ENCODE measurements around the gene UMODL1.
"Not testable (repeated sequence)": the region's sequence is repeated elsewhere in the genome, so short reads cannot be mapped to it uniquely, and the experiment has no call there.

The UMODL1 gene

DNA sequence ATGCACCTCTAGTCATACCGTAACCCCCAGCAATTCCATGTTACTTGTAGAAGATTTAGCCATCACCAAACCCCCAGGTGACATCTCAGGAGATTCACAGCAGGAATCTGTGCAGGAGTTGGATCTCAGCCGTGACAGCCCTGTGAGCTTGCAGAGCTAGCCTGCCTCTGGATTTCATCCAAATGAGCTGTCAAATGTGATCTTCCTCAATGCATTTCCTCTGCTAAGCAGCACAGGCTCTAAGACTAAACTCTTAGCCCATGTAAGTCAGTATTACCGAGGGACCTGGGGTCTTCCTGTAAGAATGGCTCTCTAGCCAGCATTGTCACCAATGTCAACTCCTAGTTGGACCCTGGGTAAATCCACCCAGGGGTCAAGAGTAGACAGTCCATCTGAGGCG lies 41.7 kb downstream of the UMODL1 start:
- no peak for DNase-seq (ENCODE audit: low read depth in 2 of 2)

DNA sequence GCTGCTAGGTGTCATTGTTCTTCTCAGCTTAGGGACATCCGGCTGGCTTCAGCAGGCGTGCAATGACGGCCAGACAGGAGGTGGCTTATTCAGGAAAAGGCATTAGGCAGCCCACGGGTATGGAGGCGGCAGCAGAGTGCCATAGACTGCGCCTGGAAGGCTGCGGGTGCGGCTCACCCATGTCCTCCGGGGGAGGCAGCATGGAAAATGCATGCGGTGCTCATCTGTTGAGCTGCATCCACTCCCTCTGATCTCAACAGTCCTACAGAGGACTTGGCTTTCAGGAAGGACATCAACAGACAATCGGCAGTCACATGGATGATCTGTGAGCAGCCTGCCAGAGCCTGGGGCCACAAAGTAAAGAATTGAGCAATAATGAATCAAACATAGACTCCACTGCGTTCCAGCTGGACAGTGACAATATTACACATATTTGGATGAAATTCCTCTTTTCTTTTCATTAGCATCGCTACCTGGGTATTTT lies 42.9 kb downstream of the UMODL1 start:
- no peak for DNase-seq (ENCODE audit: low read depth in 2 of 2)

GRCh38 chr21:42114646-42115045 lies 43.5 kb downstream of the UMODL1 start:
- DNase-seq (ENCODE audit: low read depth in 2 of 2) = no peak

DNA sequence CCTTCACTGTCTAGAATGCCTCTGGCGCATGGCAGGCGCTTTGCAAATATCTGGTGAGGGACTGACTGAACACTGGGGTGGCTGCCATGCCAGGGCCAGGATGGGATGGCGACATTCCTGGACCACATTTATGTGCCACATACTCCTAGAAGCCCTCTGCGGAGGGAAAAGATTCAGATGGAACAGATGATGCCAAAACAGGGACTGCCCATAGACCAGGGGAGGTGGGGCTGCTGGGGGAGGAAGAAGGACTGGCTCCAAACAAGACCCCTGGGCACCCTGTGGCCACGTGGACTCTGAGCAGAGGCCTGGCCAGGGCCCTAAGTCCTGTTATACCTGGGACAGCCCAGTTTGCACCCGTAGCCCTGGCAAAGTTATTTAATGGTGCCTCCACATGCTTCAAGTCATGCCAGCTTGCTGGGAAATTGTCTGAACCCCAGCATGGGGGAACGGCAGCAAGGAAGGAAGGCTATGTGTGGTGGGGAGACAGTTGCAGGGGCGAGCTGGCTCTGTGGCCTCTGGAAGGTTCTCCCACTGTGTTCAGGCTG lies 44.1 kb downstream of the UMODL1 start:
- DNase-seq (ENCODE audit: low read depth in 2 of 2) = no peak

DNA sequence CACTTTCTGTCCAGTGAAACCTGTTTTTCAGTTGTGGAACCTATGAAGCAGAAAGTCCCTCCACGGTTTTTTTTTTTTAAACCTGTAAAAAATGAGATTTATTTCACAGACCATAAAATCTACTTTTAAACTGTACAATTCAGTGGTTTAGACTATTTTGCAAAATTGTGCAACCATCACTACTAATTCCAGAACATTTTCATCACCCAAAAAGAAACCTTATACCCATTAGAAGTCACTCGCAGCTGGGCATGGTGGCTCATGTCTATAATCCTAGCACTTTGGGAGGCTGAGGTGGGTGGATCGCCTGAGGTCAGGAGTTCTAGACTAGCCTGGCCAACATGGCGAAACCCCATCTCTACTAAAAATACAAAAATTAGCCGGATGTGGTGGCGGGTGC lies 45.4 kb downstream of the UMODL1 start:
- not testable (repeated sequence) for DNase-seq (ENCODE audit: low read depth in 2 of 2)

DNA sequence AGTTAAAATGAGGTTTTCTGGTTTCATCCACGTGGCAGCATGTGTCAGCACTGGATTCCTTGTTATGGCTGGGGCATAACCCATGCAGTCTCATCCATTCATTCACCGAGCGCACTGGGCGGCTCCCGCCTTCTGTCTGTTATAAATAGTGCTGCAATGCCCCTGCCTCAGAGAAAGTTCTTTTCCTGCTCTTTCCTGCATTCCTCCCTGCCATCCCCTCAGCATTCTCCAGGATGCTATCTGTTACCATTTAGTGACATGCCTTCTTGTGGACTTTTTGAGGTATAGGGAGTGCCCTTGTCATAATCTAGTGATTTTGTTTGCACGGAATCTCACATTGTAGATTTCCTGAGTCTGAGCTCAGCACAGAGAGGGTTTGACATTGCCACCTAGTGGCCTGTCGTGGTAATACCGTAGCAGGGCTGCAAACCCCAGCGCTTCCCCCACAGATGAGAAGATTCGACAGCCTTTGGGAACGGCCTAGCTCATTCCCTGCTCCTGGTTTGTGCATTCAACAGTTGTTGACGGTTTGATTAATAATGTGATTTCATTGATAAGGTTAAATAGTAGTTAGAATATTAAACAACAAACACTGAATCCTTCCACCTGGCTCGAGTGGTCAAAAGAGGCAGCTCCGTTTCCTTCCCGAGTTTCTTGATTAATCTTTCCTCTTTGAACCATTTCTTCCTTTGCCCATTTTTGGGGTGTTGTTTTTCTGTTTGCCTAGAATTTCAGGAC lies 46.3 kb downstream of the UMODL1 start:
- peak; percentile 52 to 62 for DNase-seq (ENCODE audit: low read depth in 2 of 2)

- no peak for DNase-seq (ENCODE audit: low read depth in 2 of 2)
Observed at GRCh38 chr21:42117967-42118780, 47.1 kb downstream of the UMODL1 start.

DNA sequence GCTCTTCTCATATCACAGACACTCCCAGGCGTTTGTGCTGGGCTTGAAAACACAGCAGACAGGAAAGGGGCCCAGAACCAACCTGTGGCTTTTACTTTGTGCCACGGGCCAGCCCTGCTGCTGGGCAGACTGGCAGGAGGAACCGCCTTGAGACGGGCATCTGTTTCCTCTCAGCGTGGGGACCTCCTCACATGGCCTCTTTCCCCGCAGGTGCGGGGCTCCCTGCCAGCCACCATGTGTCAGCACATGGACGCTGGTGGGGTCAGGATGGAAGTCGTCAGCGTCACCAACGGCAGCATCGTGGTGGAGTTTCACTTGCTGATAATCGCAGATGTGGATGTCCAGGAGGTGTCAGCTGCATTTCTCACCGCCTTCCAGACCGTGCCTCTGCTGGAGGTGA lies 47.8 kb downstream of the UMODL1 start:
- no peak for DNase-seq (ENCODE audit: low read depth in 2 of 2)

- DNase-seq (ENCODE audit: low read depth in 2 of 2) = no peak
Observed at GRCh38 chr21:42120101-42120902, 49.2 kb downstream of the UMODL1 start.

DNA sequence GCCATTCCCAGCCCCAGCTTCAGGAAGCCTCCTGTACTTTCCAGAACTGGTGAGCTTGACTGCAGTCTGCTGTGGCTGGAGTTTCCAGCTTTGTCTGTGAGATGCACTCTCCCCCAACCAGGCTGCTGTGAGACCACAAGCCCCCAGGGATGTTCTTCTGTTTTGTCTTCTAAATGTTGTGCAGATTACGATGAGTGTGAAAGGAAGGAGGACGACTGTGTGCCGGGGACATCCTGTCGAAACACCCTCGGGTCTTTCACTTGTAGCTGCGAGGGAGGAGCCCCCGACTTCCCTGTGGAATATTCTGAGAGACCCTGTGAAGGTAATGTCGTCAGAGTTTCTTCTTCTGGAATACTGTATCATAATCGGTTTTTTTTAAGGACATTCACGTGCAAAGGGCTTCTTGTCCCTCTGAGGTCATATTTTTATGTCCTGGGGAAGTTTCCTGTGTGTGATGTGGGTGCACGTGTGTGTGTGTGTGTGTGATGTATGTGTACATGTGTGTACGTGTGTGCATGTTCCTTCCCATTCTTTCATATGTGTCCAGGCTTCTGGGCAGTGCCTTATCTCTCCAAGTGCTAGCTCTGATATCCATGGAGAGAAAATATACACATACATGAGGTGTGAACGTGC lies 49.9 kb downstream of the UMODL1 start:
- no peak for DNase-seq (ENCODE audit: low read depth in 2 of 2)

GRCh38 chr21:42121794-42122193 lies 50.7 kb downstream of the UMODL1 start:
- no peak for DNase-seq (ENCODE audit: low read depth in 2 of 2)

- no peak for DNase-seq (ENCODE audit: low read depth in 2 of 2)
Observed at GRCh38 chr21:42122398-42122797, 51.3 kb downstream of the UMODL1 start.

DNA sequence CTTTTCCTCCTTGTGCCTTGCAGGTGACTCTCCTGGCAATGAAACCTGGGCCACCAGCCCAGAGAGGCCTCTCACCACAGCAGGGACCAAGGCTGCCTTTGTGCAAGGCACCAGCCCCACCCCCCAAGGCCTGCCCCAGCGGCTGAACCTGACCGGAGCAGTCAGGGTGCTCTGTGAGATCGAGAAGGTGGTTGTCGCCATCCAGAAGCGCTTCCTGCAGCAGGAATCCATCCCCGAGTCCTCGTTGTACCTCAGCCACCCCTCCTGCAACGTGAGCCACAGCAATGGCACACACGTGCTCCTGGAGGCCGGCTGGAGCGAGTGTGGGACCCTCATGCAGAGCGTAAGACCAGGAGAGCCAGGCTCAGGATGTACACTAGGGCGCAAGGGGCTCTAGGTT lies 51.7 kb downstream of the UMODL1 start:
- no peak for DNase-seq (ENCODE audit: low read depth in 2 of 2)

DNA sequence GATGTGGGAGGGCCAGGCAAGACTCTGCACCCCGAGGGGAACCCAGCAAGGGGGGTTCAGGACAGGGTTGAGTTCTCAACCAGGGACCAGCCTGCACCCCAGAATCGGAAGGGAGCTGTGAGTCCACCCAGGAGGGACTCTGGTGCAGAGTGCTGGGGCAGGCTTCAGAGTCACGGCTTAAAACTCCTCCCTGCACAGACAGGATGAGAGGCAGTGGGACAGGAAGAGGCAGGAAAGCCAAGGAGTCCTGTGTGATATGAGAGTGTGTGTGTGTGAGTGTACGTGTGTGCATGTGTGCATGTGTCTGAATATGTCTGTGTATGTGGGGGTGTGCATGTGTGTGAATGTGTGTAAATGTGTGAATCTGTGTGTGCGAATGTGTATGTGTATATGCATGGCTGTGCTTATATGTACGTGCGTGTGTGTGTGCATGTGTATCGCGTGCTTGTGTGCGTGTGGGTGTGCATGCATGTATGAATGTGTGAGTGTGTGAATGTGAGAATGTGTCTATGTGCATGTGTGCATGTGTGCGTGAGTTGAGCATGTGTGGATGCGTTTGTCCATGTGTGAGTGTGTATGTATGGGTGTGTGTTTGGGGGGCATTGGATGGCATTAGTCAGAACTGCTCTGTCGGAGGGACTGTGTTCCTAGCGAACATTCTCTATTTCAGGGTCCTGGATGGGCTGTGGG lies 52.2 kb downstream of the UMODL1 start:
- DNase-seq (ENCODE audit: low read depth in 2 of 2) = no peak

DNA sequence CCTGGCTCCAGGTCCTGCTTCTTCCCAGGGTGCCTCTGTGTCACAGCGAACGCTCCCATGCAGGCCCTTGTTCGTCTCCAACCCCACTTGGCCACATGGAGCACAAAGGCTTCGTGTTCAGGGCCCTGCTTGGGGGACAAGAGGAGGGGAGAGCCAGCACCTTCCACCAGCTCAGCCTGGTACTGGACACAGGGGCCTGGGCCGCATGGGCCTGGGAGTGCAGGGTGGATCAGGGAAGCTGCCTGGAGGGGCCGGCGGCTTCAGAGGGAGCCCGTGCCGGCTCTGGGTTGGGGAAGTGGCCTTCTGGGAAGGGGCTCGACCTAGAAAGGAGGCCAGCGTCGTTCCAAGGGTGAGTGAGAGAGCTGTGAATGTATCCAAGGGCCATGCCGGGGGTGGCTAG lies 53.0 kb downstream of the UMODL1 start:
- no peak for DNase-seq (ENCODE audit: low read depth in 2 of 2)

GRCh38 chr21:42124826-42125570 lies 53.9 kb downstream of the UMODL1 start:
- DNase-seq (ENCODE audit: low read depth in 2 of 2) = no peak

- no peak for DNase-seq (ENCODE audit: low read depth in 2 of 2)
Observed at GRCh38 chr21:42125571-42126544, 54.7 kb downstream of the UMODL1 start.

DNA sequence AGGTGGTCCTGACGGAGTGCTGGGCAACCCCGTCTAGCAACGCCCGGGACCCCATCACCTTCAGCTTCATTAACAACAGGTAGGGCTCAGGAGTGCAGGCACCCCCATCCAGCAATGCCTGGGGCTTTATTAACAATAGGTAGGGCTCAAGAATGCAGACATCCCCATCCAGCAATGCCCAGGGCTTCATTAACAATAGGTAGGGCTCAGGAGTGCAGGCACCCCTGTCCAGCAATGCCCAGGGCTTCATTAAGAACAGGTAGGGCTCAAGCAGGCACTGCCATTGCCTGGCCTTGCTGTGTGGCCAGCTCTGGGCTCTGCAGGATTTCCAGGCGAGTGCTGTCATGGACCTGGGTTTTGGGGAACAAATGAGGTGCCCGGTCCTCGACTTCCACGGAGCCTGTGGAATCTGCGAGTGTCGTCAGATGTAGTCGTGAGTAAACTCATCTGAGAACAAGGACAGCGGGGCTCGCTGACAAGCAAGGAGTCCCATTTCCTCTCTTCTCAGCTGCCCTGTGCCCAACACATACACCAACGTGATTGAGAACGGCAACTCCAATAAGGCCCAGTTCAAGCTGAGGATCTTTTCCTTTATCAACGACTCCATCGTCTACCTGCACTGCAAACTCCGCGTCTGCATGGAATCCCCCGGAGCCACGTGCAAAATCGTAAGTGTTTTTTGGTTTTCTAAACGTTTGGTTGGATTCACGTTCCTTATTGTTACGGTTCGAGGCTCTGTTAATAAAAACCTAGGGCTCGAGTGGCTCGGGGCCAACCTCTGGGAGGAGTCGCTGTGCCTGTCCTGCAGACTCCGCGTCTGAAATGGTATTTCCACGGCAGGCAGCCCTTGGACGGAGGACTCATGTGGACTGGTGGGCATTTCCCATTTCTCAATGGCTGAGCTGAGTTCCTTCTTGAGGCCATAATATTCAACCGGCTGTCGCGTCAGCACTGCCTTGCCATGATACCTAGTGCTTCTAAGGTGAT lies 56.3 kb downstream of the UMODL1 start:
- no peak for DNase-seq (ENCODE audit: low read depth in 2 of 2)

Data from stimulated activated CD8-positive, alpha-beta memory T cell treated with anti-CD3 and anti-CD28 coated beads, Interleukin-7, amount 100 ng/mL, for 1 hour (primary cell).